GM19455 (cell line): ENCODE data around the gene THRB.

ENCODE experiments used
- ATAC-seq: cut with Tn5 transposase; IDR thresholded peaks from one replicate; pipeline ENCODE4 v1.9.1; 2021; ENCODE audit not compliant: unreplicated experiment

The THRB gene

DNA sequence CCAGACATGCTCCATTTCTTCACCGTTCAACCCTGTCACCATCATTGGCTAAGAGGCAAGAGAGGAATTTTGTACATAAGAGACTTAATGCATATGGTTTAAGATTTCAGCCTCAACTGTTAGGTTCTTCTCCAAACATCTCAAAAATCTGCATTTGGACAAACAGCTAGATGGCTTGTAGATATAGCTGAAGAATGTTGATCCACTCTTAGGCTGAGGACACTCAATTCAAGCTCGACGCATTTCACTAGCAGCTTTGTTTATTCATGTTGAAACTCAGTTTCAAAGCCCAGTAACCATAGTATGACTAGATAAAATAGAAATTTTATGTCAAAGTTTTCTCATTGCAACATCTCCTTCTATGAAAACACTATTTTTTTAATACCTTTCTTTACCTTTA, 208.2 kb downstream of the THRB start:
- no peak for ATAC-seq

DNA sequence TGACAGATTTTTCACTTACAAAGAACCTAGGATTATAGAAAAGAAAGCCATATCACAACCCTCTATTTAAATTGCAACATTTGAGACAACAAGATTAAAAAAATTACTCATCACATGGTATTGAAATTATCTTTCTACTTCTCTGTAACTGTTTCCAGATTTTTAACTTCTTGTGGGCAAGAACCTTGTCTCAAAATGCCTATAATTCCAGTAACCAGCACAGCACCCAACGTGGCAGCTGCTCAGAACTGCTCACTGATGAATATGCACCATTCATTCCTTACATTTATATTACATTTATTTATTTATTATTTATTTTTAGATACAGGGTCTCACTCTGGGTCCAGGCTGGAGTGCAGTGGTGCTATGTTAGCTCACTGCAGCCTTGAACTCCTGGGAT, 216.1 kb downstream of the THRB start:
- ATAC-seq: no peak

DNA sequence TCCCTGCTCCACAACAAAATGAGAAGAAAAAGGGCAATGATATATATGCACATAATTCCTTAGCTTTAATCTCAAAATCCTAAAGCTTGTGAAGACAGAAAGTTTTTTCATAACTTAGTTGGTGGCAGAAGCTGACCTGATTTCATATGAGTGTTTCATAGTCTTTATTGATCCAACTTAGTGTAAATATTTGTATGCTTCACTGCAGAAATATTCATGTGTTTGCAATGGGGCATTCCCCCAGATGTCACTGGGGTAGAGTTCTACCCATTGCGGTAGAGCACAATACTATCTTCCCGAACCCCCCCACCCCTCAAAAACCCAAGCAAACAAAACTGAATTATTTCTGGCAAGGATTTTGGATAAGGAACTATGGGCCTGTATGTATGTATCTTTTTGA, 221.2 kb downstream of the THRB start:
- no peak for ATAC-seq

DNA sequence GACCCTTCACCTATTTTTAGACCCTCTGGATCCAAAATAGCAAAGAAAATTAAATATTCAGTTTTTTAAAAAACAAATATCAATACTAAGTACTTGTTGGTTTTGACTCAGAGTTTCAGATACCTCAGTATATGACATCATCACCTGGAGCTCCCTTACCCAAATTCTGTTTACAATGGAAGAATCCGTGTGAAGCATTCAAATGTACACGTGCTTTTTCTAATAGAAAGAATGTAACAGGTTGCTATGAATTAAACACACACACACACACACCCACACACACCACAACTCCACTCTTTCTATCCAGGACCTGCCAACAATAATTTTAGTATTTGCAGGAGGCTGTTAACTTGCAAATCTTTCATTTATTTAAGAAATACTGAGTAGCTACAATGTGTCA, 221.8 kb downstream of the THRB start:
- ATAC-seq: no peak

DNA sequence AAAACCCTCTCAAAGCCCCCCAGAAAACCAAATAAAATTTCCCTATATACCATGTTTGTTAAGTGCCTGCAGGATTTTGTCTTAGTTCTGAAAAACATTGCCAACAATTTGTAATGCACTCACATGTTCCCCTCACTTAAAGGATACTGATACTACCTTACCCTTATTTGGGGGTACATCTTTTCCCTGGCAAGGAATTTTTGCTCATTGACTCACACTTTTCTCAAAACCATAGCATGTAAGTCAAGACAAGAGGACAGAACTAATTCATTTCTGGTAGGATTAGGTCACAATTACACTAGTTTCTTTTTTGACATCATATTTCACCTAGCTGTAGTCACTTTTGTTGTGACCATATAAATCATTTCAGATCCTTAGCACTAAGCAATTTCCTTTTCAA, 222.2 kb downstream of the THRB start:
- no peak for ATAC-seq

DNA sequence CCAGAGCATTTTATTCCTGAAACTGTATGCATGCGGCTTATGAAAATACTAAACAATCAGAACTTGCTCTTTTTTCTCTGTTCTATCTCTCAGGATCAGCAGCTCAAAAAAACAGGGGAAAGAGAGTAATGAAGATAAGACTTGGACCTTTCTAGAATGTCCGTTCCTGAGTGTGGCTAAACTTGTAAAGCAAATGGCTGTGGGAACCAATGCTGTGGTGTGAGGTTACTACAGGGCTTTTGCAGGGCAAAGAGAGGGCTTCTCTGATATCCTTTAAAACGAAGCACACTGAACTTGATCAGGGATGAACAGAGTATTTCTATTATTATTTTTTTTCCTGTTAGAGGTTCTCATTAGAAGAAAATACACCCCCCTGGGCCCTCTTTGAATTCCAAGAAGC, 223.4 kb downstream of the THRB start:
- ATAC-seq: no peak

DNA sequence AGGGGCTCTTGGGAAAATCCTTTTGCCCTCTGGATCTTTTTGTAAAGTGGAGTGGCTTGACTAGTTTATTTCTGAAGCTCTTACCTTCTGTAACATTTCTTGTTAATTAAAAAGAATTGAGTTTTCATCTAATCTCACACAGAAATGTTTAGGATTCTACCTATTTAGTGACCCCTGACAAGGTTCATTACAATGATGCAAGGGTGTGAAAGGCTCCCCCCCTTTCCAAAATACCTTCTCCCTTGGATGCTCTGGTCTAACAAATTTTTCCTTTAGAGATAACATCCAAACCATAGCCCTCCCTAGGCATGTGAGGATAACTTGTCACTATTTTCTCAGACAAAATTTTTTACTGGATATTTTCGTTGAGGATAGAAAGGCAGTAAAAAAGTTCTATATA, 223.9 kb downstream of the THRB start:
- no peak for ATAC-seq

DNA sequence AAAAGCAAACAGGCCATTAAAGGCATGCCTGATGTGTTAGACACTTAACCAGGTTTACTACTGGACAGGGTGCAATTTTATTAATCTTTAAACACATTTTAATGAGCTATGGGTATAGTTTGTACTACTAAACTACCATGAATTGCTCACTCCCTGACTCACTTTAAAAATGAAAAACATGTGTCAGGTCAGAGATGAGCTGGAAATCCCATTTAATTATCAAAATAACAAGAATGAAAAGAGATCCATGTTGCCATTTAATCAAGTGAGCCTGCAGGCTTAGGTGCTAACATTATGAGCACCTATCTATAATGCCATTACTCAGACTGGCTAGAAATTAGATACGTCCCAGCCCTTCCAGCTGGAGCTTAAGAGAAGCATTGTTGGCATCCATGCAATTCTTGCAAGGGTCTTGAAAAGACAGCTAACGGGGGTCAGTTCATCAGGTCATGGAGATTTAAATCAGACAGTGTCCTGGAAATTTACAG, 224.4 kb downstream of the THRB start:
- no peak for ATAC-seq

DNA sequence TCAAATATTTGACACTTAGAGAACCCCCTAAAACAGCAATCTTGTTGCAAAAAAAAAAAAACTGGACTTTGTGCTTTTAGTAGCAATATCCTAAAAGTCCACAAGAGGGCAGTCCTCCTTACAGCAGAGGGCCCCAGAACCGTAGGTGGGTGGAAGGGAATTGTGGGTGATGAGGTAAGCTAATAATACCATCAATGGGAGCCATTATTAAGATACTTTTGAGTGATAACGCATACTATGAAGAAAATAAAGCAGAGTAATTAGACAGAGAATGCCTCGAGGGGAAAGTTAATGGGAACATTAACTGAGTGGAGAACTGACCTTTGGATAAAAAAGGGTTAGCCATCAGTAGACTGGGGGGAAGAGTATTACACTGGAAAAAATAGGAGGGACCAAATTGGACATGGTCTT, 229.9 kb downstream of the THRB start:
- ATAC-seq: peak; percentile 78

DNA sequence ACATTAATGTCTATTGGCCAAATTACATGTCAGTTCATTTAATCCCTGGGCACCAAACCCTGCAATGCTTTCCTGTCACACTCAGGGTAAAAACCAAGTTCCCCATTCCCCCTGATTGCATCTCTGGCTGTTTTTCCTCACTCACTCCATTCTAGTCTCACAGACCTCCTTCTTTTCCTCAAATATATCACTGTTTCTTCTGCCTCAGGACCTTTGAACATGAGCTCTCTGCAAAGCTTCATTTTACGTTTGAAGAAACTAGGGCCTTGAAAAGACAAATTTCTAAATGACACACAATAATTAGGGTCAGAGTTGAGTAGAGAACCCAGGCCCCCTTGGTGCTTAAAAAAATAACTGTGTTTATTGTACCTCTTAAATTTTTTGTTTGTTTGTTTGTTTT, 230.6 kb downstream of the THRB start:
- no peak for ATAC-seq

DNA sequence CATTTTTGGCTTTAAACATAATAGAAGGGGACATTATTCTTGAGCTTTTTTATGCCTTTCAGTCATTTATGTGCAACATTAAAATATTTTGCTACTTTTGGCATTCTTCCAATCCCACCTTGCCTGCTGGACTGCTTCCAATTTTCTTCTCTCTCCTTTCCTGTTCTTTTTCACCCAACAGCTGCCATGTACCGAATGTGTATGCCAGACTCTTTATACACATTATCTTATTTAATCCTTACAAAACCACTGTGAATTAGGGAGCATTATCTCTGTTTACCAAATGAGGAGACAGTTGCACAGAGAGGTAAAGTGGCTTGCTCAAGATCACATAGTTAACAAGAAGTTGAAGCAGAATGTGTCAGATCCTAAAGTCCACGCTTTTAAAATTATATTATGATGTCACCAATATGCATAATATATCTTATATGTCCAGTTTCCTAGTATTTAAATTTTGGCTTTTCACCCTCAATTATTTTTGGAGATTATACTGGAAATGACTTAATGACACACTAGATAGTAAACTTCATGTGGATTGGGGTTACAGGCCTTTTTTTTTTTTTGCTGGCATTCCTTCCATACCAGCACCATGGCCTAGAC, 231.5 kb downstream of the THRB start:
- ATAC-seq: no peak

DNA sequence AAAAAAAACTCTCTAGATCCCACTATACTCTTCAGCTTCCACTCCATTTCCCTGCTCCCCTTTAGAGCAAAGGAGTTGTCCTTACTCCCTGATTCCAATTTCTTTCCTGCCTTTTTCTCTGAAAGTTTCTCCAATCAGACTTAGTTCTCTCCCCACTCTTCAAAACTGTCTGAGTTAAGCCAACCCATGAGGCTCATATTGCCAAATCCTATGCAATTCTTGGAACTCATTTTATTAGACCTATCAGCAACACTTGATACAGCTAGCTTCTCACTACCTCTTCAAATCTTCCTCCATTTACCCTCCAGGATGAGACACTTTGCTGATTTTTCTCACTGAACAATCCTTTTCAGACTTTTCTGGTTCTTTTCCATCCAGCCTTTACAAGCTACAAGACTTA, 233.1 kb downstream of the THRB start:
- ATAC-seq: no peak

DNA sequence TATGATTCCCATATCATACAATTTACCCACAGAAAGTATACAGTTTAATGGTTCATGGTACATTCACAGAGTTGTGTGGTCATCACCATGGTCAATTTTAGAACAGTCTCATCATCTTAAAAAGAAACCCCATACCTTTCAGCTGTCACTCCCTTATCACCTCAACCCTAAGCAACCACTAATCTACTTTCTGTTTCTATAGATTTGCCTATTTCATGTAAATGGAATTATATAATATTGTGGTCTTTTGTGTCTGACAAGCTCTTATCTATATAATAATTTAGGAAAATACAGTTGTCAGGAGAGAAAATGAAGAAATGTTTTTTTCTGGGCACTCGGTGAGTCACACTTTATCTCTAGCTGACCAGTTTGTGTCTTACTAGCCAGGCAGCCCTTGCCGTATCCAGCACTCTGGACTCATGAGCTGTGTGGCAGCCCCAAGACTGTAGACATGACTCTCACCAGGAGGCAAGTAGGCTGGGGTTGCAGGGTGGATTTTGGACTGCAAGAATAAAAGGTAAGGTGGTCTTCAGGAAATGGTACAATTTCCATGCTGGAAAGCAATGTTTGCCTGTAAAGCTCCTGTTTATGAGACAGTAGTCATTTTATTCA, 234.6 kb downstream of the THRB start:
- ATAC-seq: no peak

DNA sequence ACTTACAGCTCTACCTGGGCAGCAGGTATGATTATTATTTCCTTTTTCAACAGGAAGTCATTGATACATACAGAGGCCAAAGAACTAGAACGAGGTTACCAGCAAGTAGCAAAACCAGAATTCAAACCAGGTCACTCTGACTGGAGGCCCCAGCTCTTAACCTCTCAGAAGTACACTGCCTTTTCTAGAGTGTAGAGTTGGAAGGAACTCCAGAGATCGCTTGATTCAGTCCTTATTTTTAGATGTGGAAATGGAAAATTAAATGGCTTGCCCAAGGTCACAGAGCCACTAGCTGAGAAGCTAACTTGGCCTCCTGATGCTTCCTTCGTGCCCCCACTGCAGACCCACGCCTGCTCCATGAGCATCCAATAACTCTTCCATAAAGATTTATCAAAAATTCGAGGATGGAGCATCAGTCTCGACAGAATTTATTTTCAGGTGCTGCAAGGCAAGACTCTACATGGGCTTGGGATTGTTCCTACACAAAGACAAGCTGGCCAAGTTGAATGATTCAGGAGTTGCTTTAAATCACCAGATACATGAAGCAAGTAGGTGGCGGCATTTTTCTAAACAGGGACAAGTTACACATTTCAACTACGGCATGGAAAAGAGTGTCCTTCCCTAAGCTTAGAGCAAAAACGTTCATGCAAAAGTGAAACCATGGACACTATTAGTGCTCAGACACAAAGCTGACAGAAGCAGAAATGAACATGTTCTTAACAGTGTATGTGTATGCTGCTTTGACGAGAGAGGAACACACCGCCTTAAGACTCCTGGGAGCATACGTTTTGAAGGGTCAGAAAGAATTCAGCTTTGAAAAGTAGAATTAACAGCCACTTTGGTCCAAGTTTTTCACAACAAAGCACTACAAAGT, 235.7 kb downstream of the THRB start:
- no peak for ATAC-seq

DNA sequence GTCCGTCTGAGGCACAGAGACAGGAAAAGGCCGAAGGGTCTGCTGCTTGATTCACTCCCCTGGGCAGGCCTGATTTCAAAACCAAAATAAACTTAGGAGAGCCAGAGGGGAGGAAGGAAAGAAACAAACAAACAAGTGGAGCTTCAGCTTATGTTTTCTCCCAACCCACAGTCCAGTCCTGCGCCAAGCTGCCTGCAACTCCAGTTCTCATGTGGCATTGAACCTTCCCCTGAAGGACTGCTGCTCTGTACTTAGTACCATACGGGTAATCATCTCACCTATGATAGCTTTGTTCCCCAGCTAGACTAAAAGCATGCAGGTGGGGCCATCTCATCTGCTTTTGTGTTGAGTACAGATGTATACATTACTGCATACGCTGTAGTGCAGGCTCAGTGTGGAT, 236.4 kb downstream of the THRB start:
- no peak for ATAC-seq

DNA sequence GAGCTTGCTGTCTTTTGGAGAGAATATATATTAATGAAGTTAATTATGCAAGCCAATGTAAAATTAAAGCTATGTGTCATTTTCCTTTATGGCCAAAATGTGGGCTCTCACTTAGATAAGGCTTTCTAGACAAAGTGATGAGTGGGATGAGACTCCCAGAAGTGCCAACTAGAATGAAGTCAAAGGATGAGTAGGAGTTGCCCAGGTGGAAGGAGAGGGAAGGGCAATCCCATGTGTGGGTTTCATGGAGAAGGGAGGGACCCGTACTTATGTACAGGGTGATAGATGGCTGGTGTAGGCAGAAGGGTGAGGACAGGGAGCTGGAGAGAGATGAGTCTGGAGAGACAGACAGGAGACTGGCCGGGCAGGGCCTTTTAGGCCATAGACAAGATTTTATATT, 239.2 kb downstream of the THRB start:
- no peak for ATAC-seq

DNA sequence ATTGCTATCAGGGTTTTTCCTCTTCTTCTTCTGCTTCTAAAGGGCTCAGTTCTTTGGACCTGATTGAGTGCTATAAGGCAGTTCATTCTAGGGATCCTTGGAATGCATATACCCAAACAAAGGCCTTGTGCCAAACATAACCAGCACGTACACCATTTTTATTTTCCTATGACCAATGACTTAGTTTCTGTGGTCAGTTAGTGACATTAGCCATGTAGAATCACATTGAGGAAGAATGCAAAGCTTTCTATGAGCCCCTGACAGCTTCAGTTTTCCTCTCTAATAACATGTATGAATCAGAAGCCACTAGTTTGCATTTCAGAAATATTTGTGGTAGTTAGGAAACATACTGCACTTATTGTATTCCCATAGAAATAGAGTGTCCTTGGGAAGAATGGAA, 240.0 kb downstream of the THRB start:
- ATAC-seq: no peak

DNA sequence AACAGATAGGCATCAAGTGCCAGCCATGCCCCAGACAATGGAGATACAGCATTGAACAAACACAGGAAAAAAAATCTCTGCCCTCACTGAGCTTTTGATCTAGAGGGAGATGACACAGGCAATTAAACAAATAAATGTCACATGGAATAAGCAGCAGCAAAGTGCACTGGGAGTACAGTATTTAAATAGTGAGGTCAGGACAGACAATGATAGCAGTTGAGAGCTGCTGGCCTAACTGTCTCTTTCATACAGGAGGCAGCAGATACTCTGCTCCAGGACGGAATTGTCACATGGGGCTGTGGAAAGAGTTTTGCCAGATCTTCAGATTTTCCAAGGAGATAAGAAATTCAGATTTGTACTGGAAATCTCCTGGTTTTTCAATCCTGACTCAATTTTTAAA, 241.3 kb downstream of the THRB start:
- ATAC-seq: no peak

DNA sequence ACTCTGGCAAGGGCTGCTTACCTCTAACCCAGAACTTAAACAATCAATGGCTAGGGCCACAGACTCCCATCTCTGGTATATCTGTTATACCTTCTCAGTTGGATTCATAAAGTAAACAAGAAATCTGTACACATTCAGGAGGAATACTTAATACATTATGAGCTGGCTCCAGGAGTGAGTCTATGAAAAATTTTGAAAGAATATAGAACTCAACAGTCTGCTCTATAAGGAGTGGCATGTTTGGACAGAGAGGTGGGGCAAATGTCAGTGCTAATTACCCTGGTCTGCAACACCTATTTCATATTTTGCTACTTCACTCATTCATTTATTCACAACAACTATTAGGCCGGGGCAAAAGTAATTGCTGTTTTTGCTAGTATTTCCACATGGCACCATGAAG, 245.1 kb downstream of the THRB start:
- no peak for ATAC-seq

DNA sequence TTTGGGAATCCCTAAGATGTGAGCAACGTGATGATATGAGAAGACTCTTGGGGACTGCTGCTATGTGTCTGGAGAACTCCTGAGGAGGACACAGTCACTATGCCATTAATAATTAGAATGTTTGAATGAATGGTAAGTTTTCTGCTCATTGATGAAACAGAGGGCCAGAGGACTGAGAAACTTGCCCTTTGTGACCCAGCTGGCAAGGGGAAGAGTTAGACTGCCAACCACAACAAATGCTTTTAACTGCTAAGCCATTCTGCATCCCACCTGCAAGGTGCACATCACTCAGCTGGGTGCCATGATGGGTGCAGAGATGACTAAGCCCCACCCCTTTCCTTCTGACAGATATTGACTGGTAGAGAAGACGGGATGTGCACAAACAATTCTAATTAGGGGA, 249.6 kb downstream of the THRB start:
- no peak for ATAC-seq

DNA sequence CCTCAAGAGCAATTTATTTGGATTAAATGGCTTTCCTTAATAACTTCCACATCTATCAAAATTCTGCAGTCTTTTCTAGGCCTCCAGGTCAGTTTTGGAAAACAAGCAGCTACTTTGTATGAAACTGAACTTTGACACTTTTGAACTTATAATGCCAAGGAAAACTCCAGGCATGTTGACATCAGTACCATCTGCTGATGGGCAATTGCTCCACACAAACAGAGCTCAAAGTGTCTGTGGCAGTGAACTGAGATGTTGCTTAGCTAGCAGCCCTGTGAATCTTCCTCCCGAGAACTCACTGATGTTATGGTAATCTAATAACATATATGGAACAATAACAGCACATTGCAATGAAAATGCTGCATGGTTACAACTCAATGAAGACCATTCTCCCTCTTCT, 250.2 kb downstream of the THRB start:
- no peak for ATAC-seq

DNA sequence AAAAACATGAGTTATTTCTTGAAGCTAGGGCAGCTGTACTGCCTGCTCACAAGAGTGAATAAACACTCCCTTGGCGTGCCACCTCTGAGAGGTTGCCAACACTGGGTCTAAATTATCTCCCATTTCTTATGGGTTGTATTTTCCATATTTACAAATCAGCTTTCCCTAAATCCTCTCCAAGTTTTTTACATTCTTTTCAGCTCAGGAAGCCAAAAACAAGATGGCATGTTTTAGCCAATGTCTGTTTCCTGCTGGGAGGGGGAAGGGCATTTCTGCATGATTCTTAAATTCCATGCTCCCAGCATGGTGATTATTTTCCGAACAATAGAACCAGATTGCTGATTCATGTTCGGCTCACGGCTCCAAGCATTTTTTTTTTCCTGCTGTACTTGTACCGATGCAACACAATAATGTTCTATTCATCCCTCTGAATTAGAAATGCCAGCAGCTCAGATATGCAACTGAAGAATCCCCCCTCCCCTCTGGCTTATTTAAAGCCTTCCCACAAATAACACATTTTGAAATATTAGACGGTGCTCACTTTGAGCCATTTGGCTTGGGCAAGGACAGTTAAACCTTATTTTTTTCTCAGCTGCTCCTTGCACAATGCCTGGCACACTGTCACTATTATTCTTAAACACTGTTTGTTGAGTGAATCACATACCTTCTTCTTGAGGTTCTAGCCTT, 252.5 kb downstream of the THRB start:
- no peak for ATAC-seq
